ENCODE data around the gene TNFRSF17.
A peak's percentile ranks its signal among the peaks of the same experiment; 100 is the strongest.
"Not testable (repeated sequence)": the region's sequence is repeated elsewhere in the genome, so short reads cannot be mapped to it uniquely, and the experiment has no call there.

TNFRSF17 gene

GRCh38 chr16:11946433-11946832, 18.6 kb upstream of the TNFRSF17 start:
- no peak overlapping the region for H3K4me2 ChIP-seq (ENCODE audit: low read length)
- H3K4me3 ChIP-seq (ENCODE audit: low read depth, low read length): no peak overlapping the region
- H3K27ac ChIP-seq: no peak overlapping the region
- H3K36me3 ChIP-seq (ENCODE audit: control insufficient read depth, insufficient read depth, low read length): no peaks in the 10 kb centered on the region
- no peak for TF ChIP-seq CTCF (IDR thresholded peaks at IDR 0.05)
- H3K79me2 ChIP-seq: no peaks in the 10 kb centered on the region
- no peak overlapping the region for H2AFZ ChIP-seq
- H3K27me3 ChIP-seq (ENCODE audit: control insufficient read depth, insufficient read depth, low read length): no peaks in the 10 kb centered on the region
- no peaks in the 10 kb centered on the region for H3K9me3 ChIP-seq (ENCODE audit: control insufficient read depth, low read length)
- no peaks in the 10 kb centered on the region for H3K4me1 ChIP-seq
- no peak overlapping the region for H3K9ac ChIP-seq

GRCh38 chr16:11948819-11949218, 16.2 kb upstream of the TNFRSF17 start:
- H3K36me3 ChIP-seq (ENCODE audit: control insufficient read depth, insufficient read depth, low read length): no peaks in the 10 kb centered on the region

GRCh38 chr16:11949527-11949926, 15.5 kb upstream of the TNFRSF17 start:
- no peaks in the 10 kb centered on the region for H3K36me3 ChIP-seq (ENCODE audit: control insufficient read depth, insufficient read depth, low read length)
- H2AFZ ChIP-seq: no peak overlapping the region
- no peak overlapping the region for H3K4me3 ChIP-seq (ENCODE audit: low read depth, low read length)
- no peaks in the 10 kb centered on the region for H3K4me1 ChIP-seq
- H3K4me2 ChIP-seq (ENCODE audit: low read length): no peak overlapping the region
- no peaks in the 10 kb centered on the region for H3K9me3 ChIP-seq (ENCODE audit: control insufficient read depth, low read length)
- no peaks in the 10 kb centered on the region for H3K27me3 ChIP-seq (ENCODE audit: control insufficient read depth, insufficient read depth, low read length)
- no peaks in the 10 kb centered on the region for H3K79me2 ChIP-seq
- TF ChIP-seq CTCF (IDR thresholded peaks at IDR 0.05): peak; percentile 69
- no peak overlapping the region for H3K27ac ChIP-seq
- no peak overlapping the region for H3K9ac ChIP-seq

More at GRCh38 chr16:11948819-11949218, 16.2 kb upstream of the TNFRSF17 start:
- Histone ChIP-seq H2AFZ (no peak overlapping the region), H3K27ac (no peak overlapping the region), H3K27me3 (ENCODE audit: control insufficient read depth, insufficient read depth, low read length) (no peaks in the 10 kb centered on the region), H3K79me2 (no peaks in the 10 kb centered on the region), H3K9ac (no peak overlapping the region), H3K4me3 (ENCODE audit: low read depth, low read length) (no peak overlapping the region), H3K4me1 (no peaks in the 10 kb centered on the region), H3K4me2 (ENCODE audit: low read length) (no peak overlapping the region), H3K9me3 (ENCODE audit: control insufficient read depth, low read length) (no peaks in the 10 kb centered on the region)
- no peak for TF ChIP-seq CTCF (IDR thresholded peaks at IDR 0.05)

GRCh38 chr16:11950388-11950787, 14.6 kb upstream of the TNFRSF17 start:
- Histone ChIP-seq H3K79me2 (no peaks in the 10 kb centered on the region), H3K4me1 (no peaks in the 10 kb centered on the region), H3K27ac (no peak overlapping the region), H3K4me3 (ENCODE audit: low read depth, low read length) (no peak overlapping the region), H3K9ac (no peak overlapping the region), H3K36me3 (ENCODE audit: control insufficient read depth, insufficient read depth, low read length) (no peaks in the 10 kb centered on the region), H3K27me3 (ENCODE audit: control insufficient read depth, insufficient read depth, low read length) (no peaks in the 10 kb centered on the region), H3K4me2 (ENCODE audit: low read length) (no peak overlapping the region), H3K9me3 (ENCODE audit: control insufficient read depth, low read length) (no peaks in the 10 kb centered on the region), H2AFZ (no peak overlapping the region)
- TF ChIP-seq CTCF (IDR thresholded peaks at IDR 0.05): no peak

- not testable (repeated sequence) for H3K79me2 ChIP-seq; H3K9me3 ChIP-seq (ENCODE audit: control insufficient read depth, low read length); H3K4me1 ChIP-seq; H3K4me3 ChIP-seq (ENCODE audit: low read depth, low read length); H3K27me3 ChIP-seq (ENCODE audit: control insufficient read depth, insufficient read depth, low read length); H3K4me2 ChIP-seq (ENCODE audit: low read length); H3K9ac ChIP-seq; H3K27ac ChIP-seq; H2AFZ ChIP-seq; H3K36me3 ChIP-seq (ENCODE audit: control insufficient read depth, insufficient read depth, low read length)
These were observed 11.4 kb upstream of the TNFRSF17 start for GRCh38 chr16:11953576-11953975.
